Effector memory CD8-positive, alpha-beta T cell (primary cell): ENCODE measurements around the gene ANXA5.
A peak's percentile ranks its signal among the peaks of the same experiment; 100 is the strongest.

Source experiments
- ATAC-seq: fragments of 150-1000 bp; cut with Tn5 transposase; replicated peaks from 2 replicates; pipeline ENCODE4 v1.10.0; 2021; ENCODE audit warnings: mild to moderate bottlenecking, moderate library complexity
- DNase-seq, 3 experiments: peaks; one replicate each; pipeline ENCODE4 v3.0.0; 2021
- H3K27ac Mint-ChIP-seq, 2 donors: one replicate each; pipeline ENCODE4 v1.8.0; 2022; ENCODE audit warnings: mild to moderate bottlenecking in 2 of 2, mixed read lengths in 2 of 2, moderate library complexity in 2 of 2
- H3K27me3 Mint-ChIP-seq, 2 donors: one replicate each; pipeline ENCODE4 v1.8.0; 2022; ENCODE audit warnings: mixed read lengths in 2 of 2
- H3K36me3 Mint-ChIP-seq: one replicate; pipeline ENCODE4 v1.8.0; 2022; ENCODE audit warnings: mild to moderate bottlenecking, moderate library complexity, mixed read lengths; ENCODE audit not compliant: insufficient read depth
- H3K4me1 Mint-ChIP-seq, 2 donors: one replicate each; pipeline ENCODE4 v1.8.0; 2022; ENCODE audit warnings: low read depth in 2 of 2, mixed read lengths in 2 of 2
- H3K4me3 Mint-ChIP-seq, 2 donors: one replicate each; pipeline ENCODE4 v1.8.0; 2022; ENCODE audit warnings: mild to moderate bottlenecking in 2 of 2, mixed read lengths in 2 of 2, moderate library complexity in 2 of 2
- H3K9me3 Mint-ChIP-seq, 2 donors: one replicate each; pipeline ENCODE4 v1.8.0; 2022; ENCODE audit warnings: mixed read lengths in 2 of 2

Gene ANXA5

GRCh38 chr4:121728066-121728465, 31.3 kb upstream of the ANXA5 start:
- H3K9me3 Mint-ChIP-seq: no peaks in the 10 kb centered on the region
- H3K36me3 Mint-ChIP-seq: no peaks in the 10 kb centered on the region
- DNase-seq: no peak
- H3K27ac Mint-ChIP-seq: no peak overlapping the region
- H3K4me1 Mint-ChIP-seq: no peaks in the 10 kb centered on the region
- peaks cover 0 to 9% of the 10 kb centered on the region in 2 donors for H3K27me3 Mint-ChIP-seq
- ATAC-seq: no peak
- H3K4me3 Mint-ChIP-seq: no peak overlapping the region

GRCh38 chr4:121726642-121727268, 30.0 kb upstream of the ANXA5 start:
- Mint-ChIP-seq H3K4me1 (no peaks in the 10 kb centered on the region), H3K27me3 (peaks cover 0 to 9% of the 10 kb centered on the region in 2 donors), H3K4me3 (no peak overlapping the region), H3K9me3 (no peaks in the 10 kb centered on the region), H3K27ac (no peak overlapping the region), H3K36me3 (no peaks in the 10 kb centered on the region)
- peak; percentile 98 for ATAC-seq
- DNase-seq: peak; percentile 13 to 17 (median 17)

- ATAC-seq (no peak), DNase-seq (no peak)
- no peaks in the 10 kb centered on the region for H3K27me3 Mint-ChIP-seq
- H3K4me1 Mint-ChIP-seq: no peaks in the 10 kb centered on the region
- no peak overlapping the region for H3K27ac Mint-ChIP-seq
- no peaks in the 10 kb centered on the region for H3K36me3 Mint-ChIP-seq
- no peaks in the 10 kb centered on the region for H3K9me3 Mint-ChIP-seq
- no peak overlapping the region for H3K4me3 Mint-ChIP-seq
Observed at GRCh38 chr4:121724671-121725070, 27.9 kb upstream of the ANXA5 start.

GRCh38 chr4:121721700-121722099, 24.9 kb upstream of the ANXA5 start:
- Mint-ChIP-seq H3K36me3 (no peaks in the 10 kb centered on the region), H3K4me1 (no peaks in the 10 kb centered on the region), H3K4me3 (no peak overlapping the region), H3K27me3 (peaks cover 5 to 8% of the 10 kb centered on the region in 2 donors), H3K27ac (no peak overlapping the region), H3K9me3 (no peaks in the 10 kb centered on the region)
- DNase-seq (no peak), ATAC-seq (no peak)

- no peaks in the 10 kb centered on the region for H3K9me3 Mint-ChIP-seq
- no peak overlapping the region for H3K27ac Mint-ChIP-seq
- H3K36me3 Mint-ChIP-seq: no peaks in the 10 kb centered on the region
- peaks cover 13 to 16% of the 10 kb centered on the region in 2 donors for H3K27me3 Mint-ChIP-seq
- ATAC-seq: no peak
- DNase-seq: no peak
- no peak overlapping the region for H3K4me3 Mint-ChIP-seq
- H3K4me1 Mint-ChIP-seq: no peaks in the 10 kb centered on the region
Observed at GRCh38 chr4:121720109-121720508, 23.3 kb upstream of the ANXA5 start.

GRCh38 chr4:121717680-121718237, 21.0 kb upstream of the ANXA5 start:
- DNase-seq (no peak), ATAC-seq (no peak)
- Mint-ChIP-seq H3K27me3 (peaks cover 15 to 20% of the 10 kb centered on the region in 2 donors), H3K9me3 (no peaks in the 10 kb centered on the region), H3K4me3 (no peak overlapping the region), H3K4me1 (no peaks in the 10 kb centered on the region), H3K27ac (no peak overlapping the region), H3K36me3 (no peaks in the 10 kb centered on the region)

GRCh38 chr4:121714548-121714947, 17.8 kb upstream of the ANXA5 start:
- H3K27ac Mint-ChIP-seq: no peak overlapping the region
- H3K4me3 Mint-ChIP-seq: no peak overlapping the region
- H3K4me1 Mint-ChIP-seq: no peaks in the 10 kb centered on the region
- ATAC-seq (no peak), DNase-seq (no peak)
- no peaks in the 10 kb centered on the region for H3K36me3 Mint-ChIP-seq
- H3K27me3 Mint-ChIP-seq: peaks cover 36 to 41% of the 10 kb centered on the region in 2 donors
- no peaks in the 10 kb centered on the region for H3K9me3 Mint-ChIP-seq

- DNase-seq: no peak
- Mint-ChIP-seq H3K9me3 (no peaks in the 10 kb centered on the region), H3K4me3 (no peak overlapping the region), H3K4me1 (peaks cover 7% of the 10 kb centered on the region in 2 donors), H3K36me3 (no peaks in the 10 kb centered on the region), H3K27ac (no peak overlapping the region), H3K27me3 (peaks cover 43 to 46% of the 10 kb centered on the region in 2 donors)
- ATAC-seq: no peak
Observed at GRCh38 chr4:121712783-121713182, 16.0 kb upstream of the ANXA5 start.

GRCh38 chr4:121712001-121712651, 15.3 kb upstream of the ANXA5 start:
- no peaks in the 10 kb centered on the region for H3K36me3 Mint-ChIP-seq
- H3K27me3 Mint-ChIP-seq: peaks cover 43 to 45% of the 10 kb centered on the region in 2 donors
- peaks cover 12 to 14% of the 10 kb centered on the region in 2 donors for H3K4me1 Mint-ChIP-seq
- H3K4me3 Mint-ChIP-seq: no peak overlapping the region
- H3K9me3 Mint-ChIP-seq: no peaks in the 10 kb centered on the region
- DNase-seq (no peak), ATAC-seq (no peak)
- no peak overlapping the region for H3K27ac Mint-ChIP-seq

GRCh38 chr4:121711263-121712000, 14.7 kb upstream of the ANXA5 start:
- peaks cover 19 to 21% of the 10 kb centered on the region in 2 donors for H3K4me1 Mint-ChIP-seq
- no peaks in the 10 kb centered on the region for H3K9me3 Mint-ChIP-seq
- DNase-seq (no peak), ATAC-seq (no peak)
- H3K36me3 Mint-ChIP-seq: peaks cover 4% of the 10 kb centered on the region
- no peak overlapping the region for H3K27ac Mint-ChIP-seq
- no peak overlapping the region for H3K4me3 Mint-ChIP-seq
- H3K27me3 Mint-ChIP-seq: peaks cover 43 to 45% of the 10 kb centered on the region in 2 donors

- no peaks in the 10 kb centered on the region for H3K9me3 Mint-ChIP-seq
- no peak overlapping the region for H3K27ac Mint-ChIP-seq
- peaks cover 22 to 24% of the 10 kb centered on the region in 2 donors for H3K4me1 Mint-ChIP-seq
- ATAC-seq (no peak), DNase-seq (no peak)
- peaks cover 6% of the 10 kb centered on the region for H3K36me3 Mint-ChIP-seq
- no peak overlapping the region for H3K4me3 Mint-ChIP-seq
- H3K27me3 Mint-ChIP-seq: peaks cover 33 to 34% of the 10 kb centered on the region in 2 donors
Observed at GRCh38 chr4:121709766-121710405, 13.1 kb upstream of the ANXA5 start.

- H3K4me3 Mint-ChIP-seq: peak overlapping the region in 1 of 2 donors; percentile 21
- peak overlapping the region in 1 of 2 donors; percentile 68 for H3K27ac Mint-ChIP-seq
- H3K36me3 Mint-ChIP-seq: peaks cover 6% of the 10 kb centered on the region
Observed at GRCh38 chr4:121707344-121707743, 10.6 kb upstream of the ANXA5 start.

GRCh38 chr4:121706595-121707021, 9.8 kb upstream of the ANXA5 start:
- H3K4me1 Mint-ChIP-seq: peaks cover 22 to 24% of the 10 kb centered on the region in 2 donors
- peak; percentile 60 to 64 (median 63) for DNase-seq
- peak overlapping the region; percentile 61 to 64 for H3K4me3 Mint-ChIP-seq
- H3K36me3 Mint-ChIP-seq: peaks cover 6% of the 10 kb centered on the region
- H3K9me3 Mint-ChIP-seq: no peaks in the 10 kb centered on the region
- peak; percentile 99 for ATAC-seq
- H3K27ac Mint-ChIP-seq: peak overlapping the region; percentile 68 to 86
- H3K27me3 Mint-ChIP-seq: peaks cover 22 to 24% of the 10 kb centered on the region in 2 donors

More at GRCh38 chr4:121707344-121707743, 10.6 kb upstream of the ANXA5 start:
- peaks cover 29 to 31% of the 10 kb centered on the region in 2 donors for H3K27me3 Mint-ChIP-seq
- no peaks in the 10 kb centered on the region for H3K9me3 Mint-ChIP-seq
- H3K4me1 Mint-ChIP-seq: peaks cover 22 to 24% of the 10 kb centered on the region in 2 donors
- no peak for DNase-seq
- no peak for ATAC-seq
